GM06990 (cell line): Measurements from ENCODE around the gene DQX1.
A peak's percentile ranks its signal among the peaks of the same experiment; 100 is the strongest.

Experiments used
- DNase-seq: peaks from one replicate; pipeline ENCODE4 v3.0.0-alpha.2; 2011; ENCODE audit not compliant: insufficient read length; ENCODE audit errors: extremely low read depth
- H3K27me3 ChIP-seq: replicated peaks from 2 replicates; pipeline ENCODE4 v1.6.0; 2011; ENCODE audit warnings: low read length; ENCODE audit not compliant: control insufficient read depth, insufficient read depth
- H3K36me3 ChIP-seq: 2 replicates; pipeline ENCODE4 v1.5.1; 2011; ENCODE audit warnings: low read length; ENCODE audit not compliant: control insufficient read depth, insufficient read depth
- H3K4me3 ChIP-seq: replicated peaks from 2 replicates; pipeline ENCODE4 v1.5.1; 2011; ENCODE audit warnings: low read depth, mild to moderate bottlenecking, control low read depth, low read length
- CTCF ChIP-seq: IDR thresholded peaks from 2 replicates; pipeline ENCODE4 v1.5.1; 2011; ENCODE audit warnings: low read length, control low read depth, mild to moderate bottlenecking, inconsistent platforms; ENCODE audit not compliant: insufficient read depth, poor library complexity, severe bottlenecking

Gene DQX1

GRCh38 chr2:74536166-74536950, 10.3 kb upstream of the DQX1 start:
- no peak for TF ChIP-seq CTCF
- H3K4me3 ChIP-seq: no peak overlapping the region
- H3K27me3 ChIP-seq: no peaks in the 10 kb centered on the region
- DNase-seq: no peak
- peaks cover 29% of the 10 kb centered on the region for H3K36me3 ChIP-seq

- H3K36me3 ChIP-seq: peaks cover 29% of the 10 kb centered on the region
- no peak for DNase-seq
- TF ChIP-seq CTCF: no peak
- H3K4me3 ChIP-seq: no peak overlapping the region
- H3K27me3 ChIP-seq: no peaks in the 10 kb centered on the region
Measured at GRCh38 chr2:74535440-74535965, 9.5 kb upstream of the DQX1 start.

GRCh38 chr2:74534411-74534810, 8.4 kb upstream of the DQX1 start:
- no peak for TF ChIP-seq CTCF
- Histone ChIP-seq H3K4me3 (no peak overlapping the region), H3K27me3 (no peaks in the 10 kb centered on the region), H3K36me3 (peaks cover 25% of the 10 kb centered on the region)
- no peak for DNase-seq

GRCh38 chr2:74533464-74533863, 7.4 kb upstream of the DQX1 start:
- no peak for TF ChIP-seq CTCF
- H3K36me3 ChIP-seq: peaks cover 25% of the 10 kb centered on the region
- H3K4me3 ChIP-seq: no peak overlapping the region
- no peaks in the 10 kb centered on the region for H3K27me3 ChIP-seq
- DNase-seq: no peak

GRCh38 chr2:74532222-74532621, 6.2 kb upstream of the DQX1 start:
- H3K4me3 ChIP-seq: no peak overlapping the region
- peaks cover 30% of the 10 kb centered on the region for H3K36me3 ChIP-seq
- peak; percentile 27 for TF ChIP-seq CTCF
- DNase-seq: no peak
- no peaks in the 10 kb centered on the region for H3K27me3 ChIP-seq

- DNase-seq: no peak
- Histone ChIP-seq H3K36me3 (peaks cover 35% of the 10 kb centered on the region), H3K27me3 (no peaks in the 10 kb centered on the region), H3K4me3 (peak overlapping the region; percentile 97)
- TF ChIP-seq CTCF: no peak
Measured at GRCh38 chr2:74531666-74532065, 5.6 kb upstream of the DQX1 start.
